Measurements from ENCODE around the gene PXYLP1.

DNA sequence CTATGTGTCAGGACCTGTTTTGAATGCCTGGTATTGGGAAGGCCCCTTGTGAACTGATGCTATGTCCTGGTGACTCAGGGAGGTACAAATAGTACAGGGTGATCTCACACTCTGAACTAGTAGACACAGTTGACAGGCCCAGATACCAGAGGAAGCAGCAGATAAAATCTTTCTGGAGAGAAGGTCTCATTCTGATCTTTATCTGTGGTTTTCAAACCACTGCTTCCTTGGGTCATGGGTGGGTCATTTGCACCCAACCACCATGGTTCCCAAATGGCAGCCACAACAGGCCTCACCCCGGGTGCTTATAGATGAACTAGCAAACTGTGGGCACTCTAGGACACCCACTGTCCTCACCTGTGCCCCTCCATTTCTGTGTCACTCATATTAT lies 43.4 kb downstream of the PXYLP1 start:
- TF ChIP-seq, protein P1, sequence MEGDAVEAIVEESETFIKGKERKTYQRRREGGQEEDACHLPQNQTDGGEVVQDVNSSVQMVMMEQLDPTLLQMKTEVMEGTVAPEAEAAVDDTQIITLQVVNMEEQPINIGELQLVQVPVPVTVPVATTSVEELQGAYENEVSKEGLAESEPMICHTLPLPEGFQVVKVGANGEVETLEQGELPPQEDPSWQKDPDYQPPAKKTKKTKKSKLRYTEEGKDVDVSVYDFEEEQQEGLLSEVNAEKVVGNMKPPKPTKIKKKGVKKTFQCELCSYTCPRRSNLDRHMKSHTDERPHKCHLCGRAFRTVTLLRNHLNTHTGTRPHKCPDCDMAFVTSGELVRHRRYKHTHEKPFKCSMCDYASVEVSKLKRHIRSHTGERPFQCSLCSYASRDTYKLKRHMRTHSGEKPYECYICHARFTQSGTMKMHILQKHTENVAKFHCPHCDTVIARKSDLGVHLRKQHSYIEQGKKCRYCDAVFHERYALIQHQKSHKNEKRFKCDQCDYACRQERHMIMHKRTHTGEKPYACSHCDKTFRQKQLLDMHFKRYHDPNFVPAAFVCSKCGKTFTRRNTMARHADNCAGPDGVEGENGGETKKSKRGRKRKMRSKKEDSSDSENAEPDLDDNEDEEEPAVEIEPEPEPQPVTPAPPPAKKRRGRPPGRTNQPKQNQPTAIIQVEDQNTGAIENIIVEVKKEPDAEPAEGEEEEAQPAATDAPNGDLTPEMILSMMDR (IDR thresholded peaks at IDR 0.05): no peak
- TF ChIP-seq POLR2AphosphoS5 (IDR thresholded peaks at IDR 0.05) (no peak), EP300 (IDR thresholded peaks at IDR 0.05) (peak in 2 of 4 donors; percentile 12 to 24), POLR2A (IDR thresholded peaks at IDR 0.05) (no peak)
